HepG2 (cell line): ENCODE results near the gene ESRP2. TPM values are rescaled to one million over a fixed set of nuclear protein-coding genes. Genes with fewer than 3 reads are reported as not detected.

ENCODE experiments used
- IRX3 ChIP-seq: sonication (generic); formaldehyde crosslinking; IDR thresholded peaks from 2 replicates; pipeline ENCODE4 v1.8.1; 2023; ENCODE audit warnings: mild to moderate bottlenecking, low read depth, missing genetic modification reagents, borderline replicate concordance
- ONECUT2 ChIP-seq: sonication (generic); formaldehyde crosslinking; IDR thresholded peaks from 2 replicates; pipeline ENCODE4 v1.4.0; 2020; ENCODE audit warnings: missing genetic modification reagents
- PHB2 ChIP-seq: fragments of 450-650 bp; IDR thresholded peaks from 2 replicates; pipeline ENCODE4 v1.6.1; 2018; ENCODE audit not compliant: partially characterized antibody
- PLRG1 ChIP-seq: fragments of 450-650 bp; conservative IDR thresholded peaks from 2 replicates; pipeline ENCODE4 v1.6.1; 2016
- SIN3A ChIP-seq: IDR thresholded peaks from 2 replicates; pipeline ENCODE4 v1.6.1; 2011; ENCODE audit warnings: low read depth, mild to moderate bottlenecking, control low read depth, low read length, borderline replicate concordance
- SMARCC2 ChIP-seq: fragments of 450-650 bp; IDR thresholded peaks from 2 replicates; pipeline ENCODE4 v1.6.1; 2017; ENCODE audit warnings: antibody characterized with exemption, mild to moderate bottlenecking
- SPEN ChIP-seq: sonication (generic); formaldehyde crosslinking; IDR thresholded peaks from 2 replicates; pipeline ENCODE4 v1.5.1; 2020; ENCODE audit warnings: low read depth, mild to moderate bottlenecking, missing genetic modification reagents
- TCF7L2 ChIP-seq: IDR thresholded peaks from 2 replicates; pipeline ENCODE4 v1.6.1; 2011; ENCODE audit warnings: mild to moderate bottlenecking, low read depth, low read length, moderate library complexity
- ZNF282 ChIP-seq: fragments of 450-650 bp; IDR thresholded peaks from 2 replicates; pipeline ENCODE4 v1.6.1; 2018; ENCODE audit not compliant: partially characterized antibody
- ZNF326 ChIP-seq: sonication (generic); formaldehyde crosslinking; IDR thresholded peaks from 2 replicates; pipeline ENCODE4 v1.4.0; 2020; ENCODE audit warnings: missing genetic modification reagents, borderline replicate concordance
- ZNF34 ChIP-seq: sonication (generic); formaldehyde crosslinking; IDR thresholded peaks from 2 replicates; pipeline ENCODE4 v1.4.0; 2020; ENCODE audit warnings: mild to moderate bottlenecking, missing genetic modification reagents, borderline replicate concordance
- ZNF512 ChIP-seq: sonication (generic); formaldehyde crosslinking; IDR thresholded peaks from 2 replicates; pipeline ENCODE4 v1.4.0; 2020; ENCODE audit warnings: mild to moderate bottlenecking, missing genetic modification reagents
- ZNF619 ChIP-seq: sonication (generic); formaldehyde crosslinking; IDR thresholded peaks from 2 replicates; pipeline ENCODE4 v1.4.0; 2020; ENCODE audit warnings: mild to moderate bottlenecking, missing genetic modification reagents
- ZNF740 ChIP-seq: sonication (generic); formaldehyde crosslinking; IDR thresholded peaks from 2 replicates; pipeline ENCODE4 v1.4.0; 2020; ENCODE audit warnings: missing genetic modification reagents
- polyA plus RNA-seq, 8 experiments: library from polyadenylated mRNA; depleted of rRNA in 3 of 8; stranded (reverse) in 7 of 8; unstranded in 1 of 8; fragments of >200 nt; fragmentation: Illumina TruSeq in 4 of 8; extraction: Trizol in 4 of 8; gene quantifications; 2 replicates each; pipeline versions ENCODE4 v1.2.1 to v1.2.3, GENCODE V29; 2011 to 2016; ENCODE audit warnings: low read depth in 4 of 8, missing spikeins in 1 of 8, mixed read lengths in 1 of 8; ENCODE audit not compliant: insufficient read depth in 1 of 8
- total RNA-seq, 5 experiments: library from RNA; depleted of rRNA; stranded (reverse); fragments of >200 nt; fragmentation: Illumina TruSeq; extraction: Trizol; gene quantifications; 2 replicates each; pipeline ENCODE4 v1.2.3, GENCODE V29; 2016; ENCODE audit warnings: low read depth in 1 of 5
- TF ChIP-seq, protein P1 (sequence below): sonication (generic); formaldehyde crosslinking; IDR thresholded peaks from 2 replicates; pipeline ENCODE4 v1.8.1; 2023; ENCODE audit warnings: mild to moderate bottlenecking, moderate library complexity, missing genetic modification reagents
- TF ChIP-seq, protein P2 (sequence below): sonication (generic); formaldehyde crosslinking; IDR thresholded peaks from 2 replicates; pipeline ENCODE4 v1.8.1; 2023; ENCODE audit warnings: missing genetic modification reagents, inconsistent platforms, borderline replicate concordance
- TF ChIP-seq, protein P3 (sequence below): sonication (generic); formaldehyde crosslinking; IDR thresholded peaks from 2 replicates; pipeline ENCODE4 v1.4.0; 2020; ENCODE audit warnings: missing genetic modification reagents
- TF ChIP-seq, protein P4 (sequence below): sonication (generic); formaldehyde crosslinking; IDR thresholded peaks from 2 replicates; pipeline ENCODE4 v1.5.0; 2020; ENCODE audit warnings: mild to moderate bottlenecking, missing genetic modification reagents, moderate library complexity

ESRP2 gene
- total and polyA plus RNA-seq, 2 of the 13 experiments (the other 11 are each of a cell fraction or from before 2014, with no cell fraction given), result 21.1 to 32.4 TPM

- TF ChIP-seq, protein P1, sequence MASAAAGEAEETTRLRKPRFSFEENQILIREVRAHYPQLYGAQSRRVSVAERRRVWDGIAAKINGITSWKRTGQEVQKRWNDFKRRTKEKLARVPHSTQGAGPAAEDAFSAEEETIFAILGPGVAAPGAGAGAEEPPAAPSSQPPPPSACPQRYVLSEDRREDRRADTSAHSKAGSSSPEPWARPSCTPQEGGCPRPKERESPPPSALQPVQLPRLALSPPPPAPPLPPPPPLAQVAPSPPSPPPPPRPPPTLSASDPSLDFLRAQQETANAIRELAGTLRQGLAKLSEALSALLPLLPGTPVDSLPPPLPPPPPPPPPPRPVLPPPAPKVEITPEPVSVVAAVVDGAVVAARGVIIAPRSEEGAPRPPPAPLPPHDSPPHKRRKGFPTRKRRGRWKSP (CRISPR knock-in tag), result peak; percentile 59; the same call in 1 of the 2 replicates
- TF ChIP-seq ZNF326 (CRISPR knock-in tag), result no peak; the same call in 1 of the 2 replicates
- no peak for TF ChIP-seq TCF7L2
- TF ChIP-seq SIN3A, result peak; percentile 96
- TF ChIP-seq PHB2, result no peak
- peak; percentile 79 for TF ChIP-seq SPEN (CRISPR knock-in tag)
- TF ChIP-seq ZNF282, result no peak
- no peak for TF ChIP-seq ZNF512 (CRISPR knock-in tag)
- no peak for TF ChIP-seq ONECUT2 (CRISPR knock-in tag)
- no peak for TF ChIP-seq ZNF34
- TF ChIP-seq, protein P2, sequence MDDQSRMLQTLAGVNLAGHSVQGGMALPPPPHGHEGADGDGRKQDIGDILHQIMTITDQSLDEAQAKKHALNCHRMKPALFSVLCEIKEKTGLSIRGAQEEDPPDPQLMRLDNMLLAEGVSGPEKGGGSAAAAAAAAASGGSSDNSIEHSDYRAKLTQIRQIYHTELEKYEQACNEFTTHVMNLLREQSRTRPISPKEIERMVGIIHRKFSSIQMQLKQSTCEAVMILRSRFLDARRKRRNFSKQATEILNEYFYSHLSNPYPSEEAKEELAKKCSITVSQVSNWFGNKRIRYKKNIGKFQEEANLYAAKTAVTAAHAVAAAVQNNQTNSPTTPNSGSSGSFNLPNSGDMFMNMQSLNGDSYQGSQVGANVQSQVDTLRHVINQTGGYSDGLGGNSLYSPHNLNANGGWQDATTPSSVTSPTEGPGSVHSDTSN (CRISPR knock-in tag), result peak; percentile 79; the same call in 1 of the 2 replicates
- no peak for TF ChIP-seq SMARCC2
- TF ChIP-seq, protein P3, sequence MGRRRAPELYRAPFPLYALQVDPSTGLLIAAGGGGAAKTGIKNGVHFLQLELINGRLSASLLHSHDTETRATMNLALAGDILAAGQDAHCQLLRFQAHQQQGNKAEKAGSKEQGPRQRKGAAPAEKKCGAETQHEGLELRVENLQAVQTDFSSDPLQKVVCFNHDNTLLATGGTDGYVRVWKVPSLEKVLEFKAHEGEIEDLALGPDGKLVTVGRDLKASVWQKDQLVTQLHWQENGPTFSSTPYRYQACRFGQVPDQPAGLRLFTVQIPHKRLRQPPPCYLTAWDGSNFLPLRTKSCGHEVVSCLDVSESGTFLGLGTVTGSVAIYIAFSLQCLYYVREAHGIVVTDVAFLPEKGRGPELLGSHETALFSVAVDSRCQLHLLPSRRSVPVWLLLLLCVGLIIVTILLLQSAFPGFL (CRISPR knock-in tag), result no peak
- peak; percentile 33; the same call in 1 of the 2 replicates for TF ChIP-seq IRX3 (CRISPR knock-in tag)
- TF ChIP-seq, protein P4, sequence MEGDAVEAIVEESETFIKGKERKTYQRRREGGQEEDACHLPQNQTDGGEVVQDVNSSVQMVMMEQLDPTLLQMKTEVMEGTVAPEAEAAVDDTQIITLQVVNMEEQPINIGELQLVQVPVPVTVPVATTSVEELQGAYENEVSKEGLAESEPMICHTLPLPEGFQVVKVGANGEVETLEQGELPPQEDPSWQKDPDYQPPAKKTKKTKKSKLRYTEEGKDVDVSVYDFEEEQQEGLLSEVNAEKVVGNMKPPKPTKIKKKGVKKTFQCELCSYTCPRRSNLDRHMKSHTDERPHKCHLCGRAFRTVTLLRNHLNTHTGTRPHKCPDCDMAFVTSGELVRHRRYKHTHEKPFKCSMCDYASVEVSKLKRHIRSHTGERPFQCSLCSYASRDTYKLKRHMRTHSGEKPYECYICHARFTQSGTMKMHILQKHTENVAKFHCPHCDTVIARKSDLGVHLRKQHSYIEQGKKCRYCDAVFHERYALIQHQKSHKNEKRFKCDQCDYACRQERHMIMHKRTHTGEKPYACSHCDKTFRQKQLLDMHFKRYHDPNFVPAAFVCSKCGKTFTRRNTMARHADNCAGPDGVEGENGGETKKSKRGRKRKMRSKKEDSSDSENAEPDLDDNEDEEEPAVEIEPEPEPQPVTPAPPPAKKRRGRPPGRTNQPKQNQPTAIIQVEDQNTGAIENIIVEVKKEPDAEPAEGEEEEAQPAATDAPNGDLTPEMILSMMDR (CRISPR knock-in tag), result peak; percentile 17; the same call in 1 of the 2 replicates
- TF ChIP-seq ZNF740 (CRISPR knock-in tag), result peak; percentile 82
- TF ChIP-seq PLRG1, result no peak
- TF ChIP-seq ZNF619 (CRISPR knock-in tag), result no peak; the same call in none of the 2 replicates
Observed at GRCh38 chr16:68244903-68245853, 9.3 kb upstream of the ESRP2 start, which contains the start of gene PLA2G15 (continued).
